Neutrophil (primary cell): ENCODE measurements around the gene NFIB.

ENCODE experiments used
- H3K27ac ChIP-seq: fragments of 200-600 bp; sonication (generic); 2 replicates; pipeline ENCODE4 v1.5.1; 2016; ENCODE audit warnings: mild to moderate bottlenecking, moderate library complexity
- H3K27me3 ChIP-seq: fragments of 200-600 bp; sonication (generic); 2 replicates; pipeline ENCODE4 v1.6.0; 2016; ENCODE audit warnings: mild to moderate bottlenecking
- H3K36me3 ChIP-seq: fragments of 200-600 bp; sonication (generic); 2 replicates; pipeline ENCODE4 v1.5.1; 2017
- H3K4me1 ChIP-seq, 2 experiments: fragments of 200-600 bp in 1 of 2; sonication (generic) in 1 of 2; 1 replicate in 1 of 2; 2 replicates in 1 of 2; pipeline versions ENCODE4 v1.5.1 to v1.6.1; 2013 to 2016; ENCODE audit warnings: low read depth in 1 of 2, low read length in 1 of 2, mild to moderate bottlenecking in 1 of 2, moderate library complexity in 1 of 2; ENCODE audit not compliant: control insufficient read depth in 1 of 2, insufficient read depth in 1 of 2
- H3K4me3 ChIP-seq, 2 experiments: fragments of 200-600 bp in 1 of 2; sonication (generic) in 1 of 2; 1 replicate in 1 of 2; 2 replicates in 1 of 2; pipeline ENCODE4 v1.5.1; 2013 to 2016; ENCODE audit warnings: low read depth in 1 of 2, low read length in 1 of 2, mild to moderate bottlenecking in 1 of 2, moderate library complexity in 1 of 2
- H3K9me3 ChIP-seq: fragments of 200-600 bp; sonication (generic); 2 replicates; pipeline ENCODE4 v1.5.1; 2016
- TF ChIP-seq, protein P1 (sequence below): fragments of 200-600 bp; sonication (generic); IDR thresholded peaks from 2 replicates; pipeline ENCODE4 v1.5.1; 2016; ENCODE audit warnings: antibody characterized with exemption

NFIB gene

GRCh38 chr9:14079440-14079839, 234.5 kb downstream of the NFIB start:
- Histone ChIP-seq H3K27me3 (no peaks in the 10 kb centered on the region), H3K4me3 (no peak overlapping the region), H3K9me3 (no peaks in the 10 kb centered on the region), H3K36me3 (no peaks in the 10 kb centered on the region), H3K27ac (no peak overlapping the region), H3K4me1 (no peaks in the 10 kb centered on the region)
- TF ChIP-seq, protein P1, sequence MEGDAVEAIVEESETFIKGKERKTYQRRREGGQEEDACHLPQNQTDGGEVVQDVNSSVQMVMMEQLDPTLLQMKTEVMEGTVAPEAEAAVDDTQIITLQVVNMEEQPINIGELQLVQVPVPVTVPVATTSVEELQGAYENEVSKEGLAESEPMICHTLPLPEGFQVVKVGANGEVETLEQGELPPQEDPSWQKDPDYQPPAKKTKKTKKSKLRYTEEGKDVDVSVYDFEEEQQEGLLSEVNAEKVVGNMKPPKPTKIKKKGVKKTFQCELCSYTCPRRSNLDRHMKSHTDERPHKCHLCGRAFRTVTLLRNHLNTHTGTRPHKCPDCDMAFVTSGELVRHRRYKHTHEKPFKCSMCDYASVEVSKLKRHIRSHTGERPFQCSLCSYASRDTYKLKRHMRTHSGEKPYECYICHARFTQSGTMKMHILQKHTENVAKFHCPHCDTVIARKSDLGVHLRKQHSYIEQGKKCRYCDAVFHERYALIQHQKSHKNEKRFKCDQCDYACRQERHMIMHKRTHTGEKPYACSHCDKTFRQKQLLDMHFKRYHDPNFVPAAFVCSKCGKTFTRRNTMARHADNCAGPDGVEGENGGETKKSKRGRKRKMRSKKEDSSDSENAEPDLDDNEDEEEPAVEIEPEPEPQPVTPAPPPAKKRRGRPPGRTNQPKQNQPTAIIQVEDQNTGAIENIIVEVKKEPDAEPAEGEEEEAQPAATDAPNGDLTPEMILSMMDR: no peak

GRCh38 chr9:14077672-14078071, 236.3 kb downstream of the NFIB start:
- Histone ChIP-seq H3K9me3 (no peaks in the 10 kb centered on the region), H3K27ac (no peak overlapping the region), H3K4me3 (no peak overlapping the region), H3K4me1 (no peaks in the 10 kb centered on the region), H3K27me3 (no peaks in the 10 kb centered on the region), H3K36me3 (no peaks in the 10 kb centered on the region)
- TF ChIP-seq, protein P1: no peak

DNA sequence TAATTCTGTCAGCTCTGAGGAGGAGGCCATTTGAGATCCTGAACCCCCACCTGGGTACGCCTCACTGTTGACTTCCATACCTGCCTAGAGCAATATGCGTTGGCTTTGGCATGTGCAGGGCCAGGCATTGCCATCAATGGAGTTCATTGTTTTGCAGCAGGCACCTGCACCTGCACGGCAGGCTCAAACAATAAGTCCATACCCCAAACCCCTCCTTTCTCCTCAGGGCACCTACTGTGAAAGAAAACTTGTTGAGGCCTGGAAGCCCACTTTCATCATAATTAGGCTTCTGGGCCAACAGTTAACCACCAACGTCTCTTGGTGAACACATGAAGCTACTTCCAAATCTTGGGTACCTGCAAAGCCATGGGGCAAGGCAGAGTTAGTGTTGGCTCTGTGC, 238.7 kb downstream of the NFIB start:
- no peaks in the 10 kb centered on the region for H3K9me3 ChIP-seq
- H3K27ac ChIP-seq: no peak overlapping the region
- H3K4me1 ChIP-seq: no peaks in the 10 kb centered on the region
- H3K36me3 ChIP-seq: no peaks in the 10 kb centered on the region
- TF ChIP-seq, protein P1: no peak
- H3K4me3 ChIP-seq: no peak overlapping the region
- H3K27me3 ChIP-seq: no peaks in the 10 kb centered on the region

DNA sequence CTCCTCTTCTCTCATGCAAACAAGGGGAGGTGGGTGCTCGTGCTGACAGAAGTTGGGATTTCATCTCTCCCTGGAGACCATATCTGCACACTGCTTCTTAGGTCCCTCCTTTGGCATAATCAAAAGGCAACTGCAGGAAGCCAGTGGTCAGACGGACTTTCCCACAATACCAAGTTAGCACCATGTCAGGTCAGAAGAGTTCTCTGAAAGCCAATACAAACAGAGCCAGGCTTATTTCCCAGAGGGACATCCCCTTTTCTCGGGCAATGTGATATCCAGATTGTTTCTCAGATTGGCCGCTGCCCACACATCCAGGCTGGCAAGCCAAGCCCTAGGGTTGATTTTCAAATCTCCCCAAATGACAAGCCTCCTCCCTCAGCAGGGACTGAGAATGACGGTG, 241.1 kb downstream of the NFIB start:
- no peaks in the 10 kb centered on the region for H3K27me3 ChIP-seq
- H3K9me3 ChIP-seq: no peaks in the 10 kb centered on the region
- TF ChIP-seq, protein P1: no peak
- no peak overlapping the region for H3K4me3 ChIP-seq
- no peak overlapping the region for H3K27ac ChIP-seq
- H3K36me3 ChIP-seq: no peaks in the 10 kb centered on the region
- H3K4me1 ChIP-seq: no peaks in the 10 kb centered on the region

- no peaks in the 10 kb centered on the region for H3K36me3 ChIP-seq
- H3K27ac ChIP-seq: no peak overlapping the region
- TF ChIP-seq, protein P1: no peak
- H3K27me3 ChIP-seq: no peaks in the 10 kb centered on the region
- H3K4me3 ChIP-seq: no peak overlapping the region
- H3K4me1 ChIP-seq: no peaks in the 10 kb centered on the region
- no peaks in the 10 kb centered on the region for H3K9me3 ChIP-seq
Observed at GRCh38 chr9:14071484-14071883, 242.5 kb downstream of the NFIB start.

DNA sequence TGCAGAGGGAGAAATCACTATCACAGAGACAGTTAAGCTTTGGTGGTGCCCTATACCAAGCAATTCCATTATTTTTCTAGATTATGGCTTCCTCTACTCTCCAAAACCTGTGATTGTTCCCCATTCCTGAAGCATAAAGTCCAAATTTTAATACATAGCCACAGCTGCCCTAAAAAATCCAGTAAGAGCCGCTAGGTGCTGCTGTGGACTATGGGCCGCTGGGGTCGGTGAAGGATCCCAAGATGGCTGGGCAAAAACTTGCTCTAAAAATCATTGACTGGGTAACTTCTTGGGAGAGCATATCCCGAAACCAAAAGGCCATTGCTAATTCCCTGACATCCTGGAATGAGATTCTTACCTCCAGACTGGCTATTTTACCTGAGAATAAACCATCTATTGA, 245.3 kb downstream of the NFIB start:
- H3K9me3 ChIP-seq: no peaks in the 10 kb centered on the region
- H3K27me3 ChIP-seq: no peaks in the 10 kb centered on the region
- no peaks in the 10 kb centered on the region for H3K36me3 ChIP-seq
- no peak overlapping the region for H3K27ac ChIP-seq
- TF ChIP-seq, protein P1: no peak
- H3K4me1 ChIP-seq: no peaks in the 10 kb centered on the region
- H3K4me3 ChIP-seq: no peak overlapping the region
